Iris pigment epithelial cell (primary cell): ENCODE data around the gene FAM219A.
"Not testable (repeated sequence)": the region's sequence is repeated elsewhere in the genome, so short reads cannot be mapped to it uniquely, and the experiment has no call there.

Experiments
- DNase-seq: peaks from one replicate; pipeline ENCODE4 v3.0.0-alpha.2; 2011; ENCODE audit warnings: low read depth

Gene FAM219A

GRCh38 chr9:34443976-34444375 is 14.4 kb downstream of the FAM219A start:
- no peak for DNase-seq

GRCh38 chr9:34443533-34443932 is 14.8 kb downstream of the FAM219A start:
- no peak for DNase-seq

GRCh38 chr9:34442770-34443169 is 15.6 kb downstream of the FAM219A start:
- no peak for DNase-seq

GRCh38 chr9:34440017-34440416 is 18.4 kb downstream of the FAM219A start:
- DNase-seq = no peak

GRCh38 chr9:34438465-34438864 is 19.9 kb downstream of the FAM219A start:
- DNase-seq = not testable (repeated sequence)

- DNase-seq = not testable (repeated sequence)
Observed at GRCh38 chr9:34437926-34438307, 20.5 kb downstream of the FAM219A start.

GRCh38 chr9:34437006-34437925 is 21.1 kb downstream of the FAM219A start:
- DNase-seq = peak; percentile 80

- no peak for DNase-seq
Observed at GRCh38 chr9:34431667-34432066, 26.7 kb downstream of the FAM219A start.

- DNase-seq = peak; percentile 76
Observed at GRCh38 chr9:34430843-34431437, 27.4 kb downstream of the FAM219A start.

GRCh38 chr9:34428325-34428958 is 29.9 kb downstream of the FAM219A start:
- peak; percentile 8 for DNase-seq

GRCh38 chr9:34426347-34427074 is 31.9 kb downstream of the FAM219A start:
- DNase-seq = no peak

GRCh38 chr9:34419716-34420504 is 38.5 kb downstream of the FAM219A start:
- DNase-seq = no peak

- no peak for DNase-seq
Observed at GRCh38 chr9:34417734-34418133, 40.6 kb downstream of the FAM219A start.

- DNase-seq = peak; percentile 45
Observed at GRCh38 chr9:34413231-34413852, 45.0 kb downstream of the FAM219A start.

GRCh38 chr9:34412336-34412735 is 46.0 kb downstream of the FAM219A start:
- no peak for DNase-seq

GRCh38 chr9:34409154-34409553 is 49.2 kb downstream of the FAM219A start:
- no peak for DNase-seq

- DNase-seq = no peak
Observed at GRCh38 chr9:34408173-34408572, 50.2 kb downstream of the FAM219A start.

- no peak for DNase-seq
Observed at GRCh38 chr9:34406219-34406618, 52.2 kb downstream of the FAM219A start.

- peak; percentile 68 for DNase-seq
Observed at GRCh38 chr9:34405719-34406118, 52.7 kb downstream of the FAM219A start.

GRCh38 chr9:34403554-34404380 is 54.6 kb downstream of the FAM219A start:
- peak; percentile 47 for DNase-seq
